A549 (cell line): Measurements from ENCODE around the gene MAPKAPK2. TPM values are rescaled to one million over a fixed set of nuclear protein-coding genes. Genes with fewer than 3 reads are reported as not detected.

Experiments
- ATAC-seq, 2 experiments: fragments of 200-7000 bp in 1 of 2; fragments of >200 bp in 1 of 2; cut with Nextera tagmentation in 1 of 2; cut with Tn5 transposase in 1 of 2; 3 replicates each; pipeline versions ENCODE4 v1.8.0 to v1.9.1; 2018 to 2020; ENCODE audit warnings: mild to moderate bottlenecking in 1 of 2, moderate library complexity in 1 of 2
- CTCF ChIA-PET: fragments of 300-600 bp; sonication (Branson Sonifier 250); formaldehyde crosslinking; extraction: SDS; loops from one replicate; lab custom pipeline; 2021; ENCODE audit warnings: antibody characterized with exemption, inconsistent platforms; lab: Yijun Ruan, JAX
- POLR2A ChIA-PET: fragments of 350-600 bp; formaldehyde crosslinking; extraction: SDS; loops from one replicate; lab custom pipeline; 2021; ENCODE audit warnings: antibody characterized with exemption, inconsistent platforms; lab: Yijun Ruan, JAX
- DNase-seq, 2 experiments: peaks; one replicate each; pipeline versions ENCODE4 v3.0.0 to v3.0.0-alpha.2; 2011 to 2016; ENCODE audit warnings: low read depth in 1 of 2, low spot score in 1 of 2
- FAIRE-seq: peaks from 2 replicates; lab custom pipeline; 2011; peaks lifted over from hg19 to GRCh38; lab: Jason Lieb, UNC
- H3K27ac ChIP-seq, 2 experiments: fragments of >200 bp; sonication (Bioruptor Twin); formaldehyde crosslinking; 3 replicates each; pipeline ENCODE4 v1.5.1; 2016 to 2017
- H3K4me1 ChIP-seq: fragments of >200 bp; sonication (Bioruptor Twin); formaldehyde crosslinking; 3 replicates; pipeline ENCODE4 v1.6.1; 2016
- H3K4me2 ChIP-seq: fragments of >200 bp; sonication (Bioruptor Twin); formaldehyde crosslinking; 3 replicates; pipeline ENCODE4 v1.6.1; 2016
- H3K4me3 ChIP-seq: fragments of >200 bp; sonication (Bioruptor Twin); formaldehyde crosslinking; 3 replicates; pipeline ENCODE4 v1.5.1; 2016
- H3K9me3 ChIP-seq: fragments of >200 bp; sonication (Bioruptor Twin); formaldehyde crosslinking; 3 replicates; pipeline ENCODE4 v1.6.1; 2016
- BHLHE40 ChIP-seq: IDR thresholded peaks from 2 replicates; pipeline ENCODE4 v1.6.1; 2012; ENCODE audit warnings: low read depth, low read length, inconsistent platforms
- CBX8 ChIP-seq: fragments of 200-600 bp; sonication (generic); IDR thresholded peaks from 2 replicates; pipeline ENCODE4 v1.6.1; 2016
- CEBPB ChIP-seq, 2 experiments: fragments of >200 bp in 1 of 2; sonication (Bioruptor Twin) in 1 of 2; formaldehyde crosslinking in 1 of 2; IDR thresholded peaks; 2 replicates each; pipeline ENCODE4 v1.6.1; 2012 to 2016
- CHD4 ChIP-seq: fragments of 200-600 bp; sonication (generic); IDR thresholded peaks from 2 replicates; pipeline ENCODE4 v1.6.1; 2016; ENCODE audit warnings: antibody characterized with exemption, mild to moderate bottlenecking, borderline replicate concordance
- EHF ChIP-seq: fragments of 250-450 bp; sonication (Bioruptor Pico); IDR thresholded peaks from 2 replicates; pipeline ENCODE4 v1.5.0; 2020; ENCODE audit warnings: mild to moderate bottlenecking
- EHMT2 ChIP-seq: fragments of 200-600 bp; sonication (generic); IDR thresholded peaks from 2 replicates; pipeline ENCODE4 v1.6.1; 2016; ENCODE audit warnings: antibody characterized with exemption, low read depth, mild to moderate bottlenecking, moderate library complexity
- EP300 ChIP-seq, 2 experiments: fragments of >200 bp; sonication (Bioruptor Twin); formaldehyde crosslinking; IDR thresholded peaks; 2 replicates in 1 of 2; 3 replicates in 1 of 2; pipeline ENCODE4 v1.6.1; 2016 to 2017
- ESRRA ChIP-seq: fragments of 150-350 bp; IDR thresholded peaks from 2 replicates; pipeline ENCODE4 v1.6.1; 2014; ENCODE audit warnings: mild to moderate bottlenecking, low read length, borderline replicate concordance
- FOSB ChIP-seq: fragments of 250-450 bp; sonication (Bioruptor Pico); IDR thresholded peaks from 2 replicates; pipeline ENCODE4 v1.5.0; 2020; ENCODE audit warnings: mild to moderate bottlenecking, moderate library complexity
- FOXS1 ChIP-seq: fragments of 250-450 bp; sonication (Bioruptor Pico); IDR thresholded peaks from 2 replicates; pipeline ENCODE4 v1.5.0; 2020; ENCODE audit warnings: mild to moderate bottlenecking, moderate library complexity
- GATA3 ChIP-seq: IDR thresholded peaks from 2 replicates; pipeline ENCODE4 v1.6.1; 2012; ENCODE audit warnings: borderline replicate concordance
- HDAC2 ChIP-seq: fragments of 200-600 bp; sonication (generic); IDR thresholded peaks from 2 replicates; pipeline ENCODE4 v1.6.1; 2016
- HOXA7 ChIP-seq: fragments of 250-450 bp; sonication (Bioruptor Pico); IDR thresholded peaks from 2 replicates; pipeline ENCODE4 v1.5.0; 2020; ENCODE audit warnings: mild to moderate bottlenecking, moderate library complexity
- JUN ChIP-seq, 2 experiments: fragments of >200 bp; sonication (Bioruptor Twin); formaldehyde crosslinking; IDR thresholded peaks; 2 replicates in 1 of 2; 3 replicates in 1 of 2; pipeline ENCODE4 v1.6.1; 2016 to 2017
- KDM5A ChIP-seq: fragments of 200-600 bp; sonication (generic); IDR thresholded peaks from 2 replicates; pipeline ENCODE4 v1.6.1; 2016; ENCODE audit warnings: antibody characterized with exemption, mild to moderate bottlenecking
- MAFK ChIP-seq: fragments of 450-650 bp; IDR thresholded peaks from 2 replicates; pipeline ENCODE4 v1.6.1; 2014; ENCODE audit not compliant: partially characterized antibody
- MYC ChIP-seq: IDR thresholded peaks from 2 replicates; pipeline ENCODE4 v1.6.1; 2012; ENCODE audit warnings: mild to moderate bottlenecking, inconsistent platforms, low read length, improper control_type of control experiment, borderline replicate concordance
- NFE2L2 ChIP-seq: fragments of 150-350 bp; conservative IDR thresholded peaks from 2 replicates; pipeline ENCODE4 v1.6.1; 2014; ENCODE audit warnings: low read length
- POLR2A ChIP-seq: IDR thresholded peaks from 2 replicates; pipeline ENCODE4 v1.6.1; 2012; ENCODE audit warnings: mild to moderate bottlenecking, low read length
- POLR2AphosphoS2 ChIP-seq: conservative IDR thresholded peaks from 2 replicates; pipeline ENCODE4 v1.6.1; 2012; ENCODE audit warnings: low read length, improper control_type of control experiment, inconsistent platforms
- RAD21 ChIP-seq, 2 experiments: fragments of >200 bp in 1 of 2; sonication (Bioruptor Twin) in 1 of 2; formaldehyde crosslinking in 1 of 2; IDR thresholded peaks in 1 of 2; conservative IDR thresholded peaks in 1 of 2; 2 replicates in 1 of 2; 3 replicates in 1 of 2; pipeline ENCODE4 v1.6.1; 2012 to 2018; ENCODE audit warnings: inconsistent platforms in 1 of 2
- ZC3H11A ChIP-seq: fragments of 450-650 bp; IDR thresholded peaks from 2 replicates; pipeline ENCODE4 v1.6.1; 2014; ENCODE audit warnings: antibody characterized with exemption, mild to moderate bottlenecking
- ZSCAN20 ChIP-seq: fragments of 250-450 bp; sonication (Bioruptor Pico); IDR thresholded peaks from 2 replicates; pipeline ENCODE4 v1.8.0; 2022; ENCODE audit warnings: mild to moderate bottlenecking, moderate library complexity
- WGBS: methylation state at CpG from one replicate; pipeline ENCODE4 v1.1.6; 2017; ENCODE audit errors: missing lambda C conversion rate; 5-methylcytosine and 5-hydroxymethylcytosine counted together
- polyA plus RNA-seq, 4 experiments: library from polyadenylated mRNA; depleted of rRNA in 3 of 4; stranded (reverse); fragments of >200 nt; fragmentation: RNase III in 1 of 4; extraction: RNeasy Plus Mini Kit Qiagen cat#74134 plus additional on column Dnase treatment in 1 of 4; gene quantifications; 2 replicates in 3 of 4; 3 replicates in 1 of 4; pipeline ENCODE4 v1.2.3, GENCODE V29; 2011 to 2017
- TF ChIP-seq, protein P1 (sequence below): IDR thresholded peaks from 2 replicates; pipeline ENCODE4 v1.6.1; 2012
- TF ChIP-seq, protein P2 (sequence below): fragments of 150-350 bp; IDR thresholded peaks from 2 replicates; pipeline ENCODE4 v1.6.1; 2014; ENCODE audit warnings: low read depth, mild to moderate bottlenecking, low read length

MAPKAPK2 gene
- polyA plus RNA-seq, 2 of the 4 experiments (the other 2 are of a cell fraction) = 37.2 to 43.0 TPM

GRCh38 chr1:206687915-206688442, 3.3 kb downstream of the MAPKAPK2 start:
- peaks cover 68% of the 10 kb centered on the region for H3K4me1 ChIP-seq
- ATAC-seq = no peak
- TF ChIP-seq KDM5A = no peak
- no peak for TF ChIP-seq CBX8
- no peak for TF ChIP-seq MYC
- TF ChIP-seq, protein P1, sequence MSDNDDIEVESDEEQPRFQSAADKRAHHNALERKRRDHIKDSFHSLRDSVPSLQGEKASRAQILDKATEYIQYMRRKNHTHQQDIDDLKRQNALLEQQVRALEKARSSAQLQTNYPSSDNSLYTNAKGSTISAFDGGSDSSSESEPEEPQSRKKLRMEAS = no peak
- TF ChIP-seq POLR2AphosphoS2 = no peak
- no peak for TF ChIP-seq EHF (CRISPR knock-in tag)
- TF ChIP-seq MAFK = no peak
- no peak for TF ChIP-seq FOXS1
- TF ChIP-seq ZSCAN20 = no peak
- no peak for TF ChIP-seq JUN (IDR thresholded peaks at IDR 0.05)
- TF ChIP-seq CHD4 = no peak
- no peak for TF ChIP-seq ESRRA
- TF ChIP-seq POLR2A = no peak
- TF ChIP-seq NFE2L2 = no peak
- TF ChIP-seq RAD21 (conservative IDR thresholded peaks at IDR 0.05 in 1 of 2, IDR thresholded peaks at IDR 0.05 in 1 of 2) = no peak
- TF ChIP-seq, protein P2, sequence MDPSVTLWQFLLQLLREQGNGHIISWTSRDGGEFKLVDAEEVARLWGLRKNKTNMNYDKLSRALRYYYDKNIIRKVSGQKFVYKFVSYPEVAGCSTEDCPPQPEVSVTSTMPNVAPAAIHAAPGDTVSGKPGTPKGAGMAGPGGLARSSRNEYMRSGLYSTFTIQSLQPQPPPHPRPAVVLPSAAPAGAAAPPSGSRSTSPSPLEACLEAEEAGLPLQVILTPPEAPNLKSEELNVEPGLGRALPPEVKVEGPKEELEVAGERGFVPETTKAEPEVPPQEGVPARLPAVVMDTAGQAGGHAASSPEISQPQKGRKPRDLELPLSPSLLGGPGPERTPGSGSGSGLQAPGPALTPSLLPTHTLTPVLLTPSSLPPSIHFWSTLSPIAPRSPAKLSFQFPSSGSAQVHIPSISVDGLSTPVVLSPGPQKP = no peak
- TF ChIP-seq GATA3 = no peak
- TF ChIP-seq BHLHE40 = no peak
- TF ChIP-seq, all 56 proteins: peak for 0
- Histone ChIP-seq H3K9me3 (no peaks in the 10 kb centered on the region), H3K4me2 (peak overlapping the region; percentile 97), H3K27ac (peak overlapping the region; percentile 7 to 67; a peak in 4 of 6 replicates), H3K4me3 (no peak overlapping the region)
- no peak for FAIRE-seq
- ChIA-PET CTCF (interaction anchor here (0.6 to 2.6 kb wide), 11 partner anchors 11 to 143 kb away, joined by 3 to 14 read pairs (median 4); no protein-coding TSS in a partner anchor), POLR2A (interaction anchor here (1.3 kb wide), 1 partner anchor 22 kb away, joined by 4 read pairs; no protein-coding TSS in a partner anchor)
- WGBS = 47% methylated on average over 2 of the region's 2 CpGs
- no peak for DNase-seq

GRCh38 chr1:206690516-206690915, 5.8 kb downstream of the MAPKAPK2 start:
- Histone ChIP-seq H3K27ac (peak overlapping the region in 1 of 2 experiments; percentile 9; a peak in 1 of 6 replicates), H3K4me1 (peaks cover 83% of the 10 kb centered on the region), H3K4me3 (no peak overlapping the region), H3K9me3 (no peaks in the 10 kb centered on the region), H3K4me2 (peak overlapping the region; percentile 69; the same call in 2 of the 3 replicates)
- DNase-seq = no peak
- POLR2A ChIA-PET = no interaction called here
- no peak for TF ChIP-seq CEBPB (IDR thresholded peaks at IDR 0.05)
- TF ChIP-seq EHMT2 = no peak
- TF ChIP-seq, protein P1 = no peak
- no peak for TF ChIP-seq EP300 (IDR thresholded peaks at IDR 0.05)
- no peak for TF ChIP-seq FOSB (CRISPR knock-in tag)
- TF ChIP-seq RAD21 (conservative IDR thresholded peaks at IDR 0.05 in 1 of 2, IDR thresholded peaks at IDR 0.05 in 1 of 2) = no peak
- TF ChIP-seq HDAC2 = no peak
- no peak for TF ChIP-seq MYC
- no peak for TF ChIP-seq ZC3H11A
- TF ChIP-seq HOXA7 (CRISPR knock-in tag) = no peak
- no peak for TF ChIP-seq BHLHE40
- WGBS = 82% methylated on average over 2 of the region's 2 CpGs
- CTCF ChIA-PET = interaction anchor here (0.9 to 5.0 kb wide), 10 partner anchors 12 to 222 kb away, joined by 3 to 40 read pairs (median 4); no protein-coding TSS in a partner anchor
- ATAC-seq = no peak
- no peak for FAIRE-seq
